Esophagus squamous epithelium (tissue), 4 donors: ENCODE measurements around the gene RGS10.

Experiments used
- POLR2A ChIP-seq, 4 donors: fragments of 450-650 bp; IDR thresholded peaks; one replicate each; pipeline ENCODE4 v1.6.1; 2017; ENCODE audit warnings: antibody characterized with exemption in 4 of 4, mild to moderate bottlenecking in 4 of 4, moderate library complexity in 3 of 4
- TF ChIP-seq, protein P1 (sequence below), 6 experiments: fragments of 450-650 bp in 4 of 6; fragments of 200-600 bp in 2 of 6; sonication (generic) in 2 of 6; IDR thresholded peaks; one replicate each; pipeline ENCODE4 v1.5.1; 2016 to 2019; ENCODE audit warnings: antibody characterized with exemption in 6 of 6, mild to moderate bottlenecking in 4 of 6, moderate library complexity in 4 of 6

DNA sequence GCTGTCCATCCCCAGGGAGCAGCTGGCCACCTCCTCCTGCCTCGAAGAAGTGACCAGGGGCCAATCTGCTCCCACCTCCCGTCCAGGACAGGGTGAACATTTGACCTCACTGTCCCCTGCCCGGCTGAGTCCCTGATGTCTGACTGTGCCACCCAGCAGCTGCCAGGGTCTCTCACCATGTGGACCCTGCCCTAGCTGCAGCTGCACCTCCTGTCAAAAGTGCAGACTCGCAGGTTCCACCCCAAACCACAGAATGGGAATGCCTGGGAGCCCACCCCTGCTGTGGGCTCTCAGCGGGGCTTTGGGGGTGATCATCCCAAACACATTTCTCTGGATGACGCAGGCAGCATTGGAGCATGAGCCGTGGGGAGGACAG is 86.1 kb downstream of the RGS10 start:
- no peak for TF ChIP-seq POLR2A (IDR thresholded peaks at IDR 0.05)
- TF ChIP-seq, protein P1, sequence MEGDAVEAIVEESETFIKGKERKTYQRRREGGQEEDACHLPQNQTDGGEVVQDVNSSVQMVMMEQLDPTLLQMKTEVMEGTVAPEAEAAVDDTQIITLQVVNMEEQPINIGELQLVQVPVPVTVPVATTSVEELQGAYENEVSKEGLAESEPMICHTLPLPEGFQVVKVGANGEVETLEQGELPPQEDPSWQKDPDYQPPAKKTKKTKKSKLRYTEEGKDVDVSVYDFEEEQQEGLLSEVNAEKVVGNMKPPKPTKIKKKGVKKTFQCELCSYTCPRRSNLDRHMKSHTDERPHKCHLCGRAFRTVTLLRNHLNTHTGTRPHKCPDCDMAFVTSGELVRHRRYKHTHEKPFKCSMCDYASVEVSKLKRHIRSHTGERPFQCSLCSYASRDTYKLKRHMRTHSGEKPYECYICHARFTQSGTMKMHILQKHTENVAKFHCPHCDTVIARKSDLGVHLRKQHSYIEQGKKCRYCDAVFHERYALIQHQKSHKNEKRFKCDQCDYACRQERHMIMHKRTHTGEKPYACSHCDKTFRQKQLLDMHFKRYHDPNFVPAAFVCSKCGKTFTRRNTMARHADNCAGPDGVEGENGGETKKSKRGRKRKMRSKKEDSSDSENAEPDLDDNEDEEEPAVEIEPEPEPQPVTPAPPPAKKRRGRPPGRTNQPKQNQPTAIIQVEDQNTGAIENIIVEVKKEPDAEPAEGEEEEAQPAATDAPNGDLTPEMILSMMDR (IDR thresholded peaks at IDR 0.05) = no peak
